ENCODE data around the gene VAV2. TPM values are rescaled to one million over a fixed set of nuclear protein-coding genes. Genes with fewer than 3 reads are reported as not detected.
A peak's percentile ranks its signal among the peaks of the same experiment; 100 is the strongest.

VAV2 gene
- total and polyA plus RNA-seq, 8 donors, result 25.3 to 44.1 (median 35.5) TPM

DNA sequence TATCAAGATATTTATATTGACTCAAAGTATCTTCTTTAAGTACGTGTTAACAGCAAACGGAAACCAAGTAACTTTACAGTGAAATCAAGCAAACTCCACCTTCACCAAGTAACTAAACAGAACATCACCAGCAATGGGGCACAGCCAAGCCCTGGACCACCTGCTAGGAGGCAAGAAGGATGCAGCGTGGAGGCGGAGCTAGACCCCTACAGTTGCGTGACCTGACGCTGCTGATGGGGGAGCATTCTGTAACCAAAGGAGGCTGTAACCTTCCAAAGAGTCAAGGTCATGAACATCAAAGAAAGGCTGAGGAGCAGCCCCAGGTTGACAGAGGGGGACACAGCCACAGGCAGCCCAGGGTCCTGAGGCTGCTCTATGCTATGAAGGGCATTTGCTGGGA, 6.1 kb downstream of the VAV2 start:
- no peak overlapping the region for H3K27ac ChIP-seq
- no peaks in the 10 kb centered on the region for H3K9me3 ChIP-seq
- TF ChIP-seq, protein P1, sequence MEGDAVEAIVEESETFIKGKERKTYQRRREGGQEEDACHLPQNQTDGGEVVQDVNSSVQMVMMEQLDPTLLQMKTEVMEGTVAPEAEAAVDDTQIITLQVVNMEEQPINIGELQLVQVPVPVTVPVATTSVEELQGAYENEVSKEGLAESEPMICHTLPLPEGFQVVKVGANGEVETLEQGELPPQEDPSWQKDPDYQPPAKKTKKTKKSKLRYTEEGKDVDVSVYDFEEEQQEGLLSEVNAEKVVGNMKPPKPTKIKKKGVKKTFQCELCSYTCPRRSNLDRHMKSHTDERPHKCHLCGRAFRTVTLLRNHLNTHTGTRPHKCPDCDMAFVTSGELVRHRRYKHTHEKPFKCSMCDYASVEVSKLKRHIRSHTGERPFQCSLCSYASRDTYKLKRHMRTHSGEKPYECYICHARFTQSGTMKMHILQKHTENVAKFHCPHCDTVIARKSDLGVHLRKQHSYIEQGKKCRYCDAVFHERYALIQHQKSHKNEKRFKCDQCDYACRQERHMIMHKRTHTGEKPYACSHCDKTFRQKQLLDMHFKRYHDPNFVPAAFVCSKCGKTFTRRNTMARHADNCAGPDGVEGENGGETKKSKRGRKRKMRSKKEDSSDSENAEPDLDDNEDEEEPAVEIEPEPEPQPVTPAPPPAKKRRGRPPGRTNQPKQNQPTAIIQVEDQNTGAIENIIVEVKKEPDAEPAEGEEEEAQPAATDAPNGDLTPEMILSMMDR (IDR thresholded peaks at IDR 0.05), result no peak
- intact Hi-C loops (cut with DNase I), result no loop called here
- ATAC-seq, result no peak
- peaks cover 5 to 18% of the 10 kb centered on the region in 2 donors for H3K4me1 ChIP-seq
- no peaks in the 10 kb centered on the region for H3K36me3 ChIP-seq
- DNase-seq, result peak in 1 of 4 donors; percentile 18
- no peak overlapping the region for H3K4me3 ChIP-seq
- H3K27me3 ChIP-seq, result peaks cover 0 to 10% of the 10 kb centered on the region in 2 donors

- peak in 1 of 4 donors; percentile 66 for DNase-seq
- intact Hi-C loops (cut with DNase I), result no loop called here
- H3K4me3 ChIP-seq, result no peak overlapping the region
- H3K4me1 ChIP-seq, result peaks cover 13 to 23% of the 10 kb centered on the region in 2 donors
- H3K27ac ChIP-seq, result no peak overlapping the region
- no peaks in the 10 kb centered on the region for H3K9me3 ChIP-seq
- ATAC-seq, result no peak
- no peaks in the 10 kb centered on the region for H3K27me3 ChIP-seq
- H3K36me3 ChIP-seq, result no peaks in the 10 kb centered on the region
- TF ChIP-seq, protein P1 (IDR thresholded peaks at IDR 0.05), result no peak
These were observed 9.0 kb downstream of the VAV2 start for GRCh38 chr9:133982971-133983720.

- no peaks in the 10 kb centered on the region for H3K27me3 ChIP-seq
- DNase-seq (peak in 1 of 4 donors; percentile 75), ATAC-seq (no peak)
- H3K9me3 ChIP-seq, result no peaks in the 10 kb centered on the region
- H3K4me3 ChIP-seq, result no peak overlapping the region
- peaks cover 13 to 18% of the 10 kb centered on the region in 2 donors for H3K4me1 ChIP-seq
- TF ChIP-seq, protein P1 (IDR thresholded peaks at IDR 0.05), result no peak
- no peak overlapping the region for H3K27ac ChIP-seq
- no peaks in the 10 kb centered on the region for H3K36me3 ChIP-seq
- intact Hi-C loops (cut with DNase I), result no loop called here
These were observed 10.0 kb downstream of the VAV2 start for GRCh38 chr9:133981958-133982681.

GRCh38 chr9:133981589-133981957, 10.6 kb downstream of the VAV2 start:
- TF ChIP-seq, protein P1 (IDR thresholded peaks at IDR 0.05), result no peak
- DNase-seq (peak in 1 of 4 donors; percentile 49), ATAC-seq (no peak)
- H3K27me3 ChIP-seq, result no peaks in the 10 kb centered on the region
- H3K9me3 ChIP-seq, result no peaks in the 10 kb centered on the region
- intact Hi-C loops (cut with DNase I), result no loop called here
- H3K27ac ChIP-seq, result no peak overlapping the region
- peaks cover 13 to 18% of the 10 kb centered on the region in 2 donors for H3K4me1 ChIP-seq
- no peaks in the 10 kb centered on the region for H3K36me3 ChIP-seq
- no peak overlapping the region for H3K4me3 ChIP-seq

DNA sequence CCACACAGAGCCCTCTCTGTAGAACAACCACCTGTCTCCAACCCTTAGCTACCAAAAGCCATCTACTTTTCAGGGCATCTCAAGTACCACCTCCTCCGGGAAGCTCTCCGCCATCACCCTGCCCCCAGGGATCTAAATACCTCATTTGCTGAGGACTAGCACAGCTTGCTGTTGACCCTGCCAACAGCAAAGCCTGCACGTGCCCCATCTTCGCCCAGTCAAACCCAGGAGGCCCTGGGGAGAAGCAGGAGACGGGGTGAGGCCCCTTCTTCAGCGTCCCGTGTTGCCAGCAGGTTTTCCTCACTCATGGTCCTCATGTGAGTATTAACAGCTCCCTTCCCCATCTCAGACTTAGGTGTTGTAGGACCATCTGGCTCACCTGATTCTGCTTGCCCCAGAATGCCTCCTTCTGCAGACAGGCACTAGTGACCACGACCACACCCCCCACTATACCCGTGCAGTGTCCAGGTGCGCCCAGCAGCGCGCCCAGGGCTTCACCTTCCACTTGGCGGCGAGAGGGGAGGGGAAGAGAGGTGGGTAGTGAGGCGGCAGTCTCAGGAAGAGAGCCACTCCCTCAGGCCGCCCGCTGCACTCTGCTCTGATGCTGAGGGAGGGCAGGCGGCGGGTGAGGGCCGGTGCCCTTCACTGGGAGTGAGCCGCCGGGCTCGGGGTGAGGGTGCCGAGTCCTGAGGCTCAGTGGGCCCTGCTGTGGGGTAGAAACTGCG, 11.1 kb downstream of the VAV2 start:
- no peaks in the 10 kb centered on the region for H3K9me3 ChIP-seq
- H3K27ac ChIP-seq, result no peak overlapping the region
- intact Hi-C loops (cut with DNase I), result no loop called here
- DNase-seq (peak in 1 of 4 donors; percentile 72), ATAC-seq (no peak)
- TF ChIP-seq, protein P1 (IDR thresholded peaks at IDR 0.05), result no peak
- H3K4me1 ChIP-seq, result peaks cover 13 to 18% of the 10 kb centered on the region in 2 donors
- no peak overlapping the region for H3K4me3 ChIP-seq
- H3K36me3 ChIP-seq, result no peaks in the 10 kb centered on the region
- no peaks in the 10 kb centered on the region for H3K27me3 ChIP-seq

Measured in left lung (tissue), 10 donors.